NCI-H524 treated with DMSO at 0.1 percent for 48 hours (cell line): ENCODE data around the gene IKZF2.

Experiments used
- DNase-seq: peaks from one replicate; lab custom pipeline; 2025; lab: John Stamatoyannopoulos, UW

IKZF2 gene

GRCh38 chr2:212958757-212959295, 192.6 kb downstream of the IKZF2 start:
- no peak for DNase-seq

DNA sequence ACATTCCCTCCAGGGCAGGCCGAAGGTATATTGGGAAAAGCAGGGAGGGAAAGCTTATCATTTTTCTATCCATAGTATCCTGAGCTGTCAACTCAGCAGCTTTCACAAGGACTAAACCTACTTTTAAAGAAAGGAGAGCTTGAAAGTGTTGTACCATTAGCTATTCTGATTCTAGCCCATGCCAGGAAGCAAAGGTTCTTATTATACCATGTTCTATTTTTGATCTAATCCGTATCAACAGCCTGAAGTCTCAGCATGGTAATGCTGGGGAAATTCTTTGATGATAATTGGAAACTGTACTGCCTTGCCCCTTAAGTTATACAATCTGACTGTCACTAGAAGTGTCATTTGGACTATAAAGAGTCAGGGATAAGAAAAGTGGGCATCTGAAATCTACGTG, 193.3 kb downstream of the IKZF2 start:
- no peak for DNase-seq

DNA sequence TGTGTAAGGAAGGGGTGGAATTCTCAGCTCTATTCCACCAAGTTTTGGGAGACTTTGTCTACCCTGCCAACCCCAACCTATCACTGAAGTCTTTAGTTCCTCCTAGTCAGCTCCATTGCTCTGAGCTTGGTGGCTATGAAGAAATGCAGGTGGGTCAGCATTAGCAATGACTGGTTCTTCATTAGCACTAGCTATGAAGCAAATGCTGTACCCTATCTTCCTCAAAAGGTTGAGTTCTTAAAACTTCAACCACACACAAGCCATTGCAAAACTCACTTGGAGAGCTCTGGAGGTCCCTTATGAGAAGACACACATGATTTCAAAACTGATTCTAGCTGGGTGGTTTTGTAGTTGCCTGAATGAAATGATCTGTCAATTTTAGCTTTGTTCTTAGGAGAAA, 193.8 kb downstream of the IKZF2 start:
- DNase-seq, result no peak

DNA sequence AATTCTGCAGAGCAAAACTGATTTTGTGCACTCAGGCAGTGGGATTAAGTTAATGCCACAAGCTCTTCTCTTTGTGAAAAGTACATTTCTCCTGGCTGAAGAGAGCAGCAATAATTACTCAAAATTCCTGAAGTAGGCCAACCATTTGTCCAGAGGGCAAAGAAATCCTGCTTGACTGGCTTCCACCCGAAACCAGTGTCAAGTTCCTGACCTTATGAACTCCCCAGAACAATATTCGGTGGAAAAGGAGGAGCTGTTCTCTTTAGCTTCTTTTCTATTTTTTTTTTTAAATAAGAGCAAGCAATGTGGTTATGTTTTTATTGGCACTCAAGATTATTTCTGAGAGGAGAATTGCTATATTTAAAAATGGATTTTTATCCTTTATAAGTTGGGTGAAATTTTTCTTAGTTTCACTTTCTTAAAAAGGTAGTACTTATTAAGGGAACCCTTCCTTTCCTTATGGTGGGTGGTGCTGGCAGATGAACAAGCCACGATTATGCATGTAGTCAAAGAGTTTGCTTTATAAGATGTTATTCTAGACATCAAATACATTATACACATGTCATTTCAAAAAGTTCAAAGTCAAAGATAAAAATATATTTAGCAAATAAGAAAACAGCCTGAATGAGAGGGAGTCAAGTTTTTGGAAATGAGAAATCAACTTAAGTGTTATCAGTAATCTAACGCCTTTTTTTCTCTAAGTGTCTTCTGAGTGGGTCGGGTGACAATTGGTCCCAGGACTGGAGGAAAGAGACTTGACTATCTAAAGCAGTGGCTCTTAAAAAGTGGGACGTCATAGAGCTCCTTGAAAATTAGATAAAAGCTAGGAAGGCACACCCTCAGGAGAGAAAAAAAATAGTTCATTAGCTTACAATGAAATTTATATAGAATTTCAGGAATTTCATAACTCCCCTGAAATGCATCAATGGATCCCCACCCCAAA, 194.5 kb downstream of the IKZF2 start:
- no peak for DNase-seq

- no peak for DNase-seq
Measured at GRCh38 chr2:212953170-212953920, 198.1 kb downstream of the IKZF2 start.

GRCh38 chr2:212949786-212950185, 201.6 kb downstream of the IKZF2 start:
- no peak for DNase-seq
